HG03469 (cell line): ENCODE data around the gene TAS1R2.

Source experiments
- ATAC-seq: cut with Tn5 transposase; IDR thresholded peaks from one replicate; pipeline ENCODE4 v1.9.1; 2021; ENCODE audit warnings: mild to moderate bottlenecking, moderate library complexity, moderate number of reproducible peaks; ENCODE audit not compliant: unreplicated experiment

Gene TAS1R2

DNA sequence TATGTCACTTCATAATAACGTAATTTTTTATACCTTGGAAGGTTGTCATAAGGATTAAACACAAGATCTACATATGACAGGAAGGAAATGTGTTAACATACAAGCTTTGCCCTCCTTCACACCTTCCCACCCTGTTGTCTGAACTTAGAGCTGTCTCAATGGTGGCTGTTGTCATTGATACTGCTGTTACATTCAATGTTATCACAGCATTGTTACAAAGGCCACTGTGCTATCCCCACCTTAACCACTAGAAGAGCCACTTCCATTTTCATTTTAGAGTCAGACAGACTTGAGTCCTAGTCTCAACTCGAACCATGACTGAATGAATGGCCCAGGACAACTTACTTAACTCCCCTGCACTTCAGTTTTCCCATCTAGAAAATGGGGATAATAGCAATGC lies 31.2 kb downstream of the TAS1R2 start:
- ATAC-seq = no peak

- ATAC-seq = no peak
These were observed 36.0 kb downstream of the TAS1R2 start for GRCh38 chr1:18823438-18823837.

DNA sequence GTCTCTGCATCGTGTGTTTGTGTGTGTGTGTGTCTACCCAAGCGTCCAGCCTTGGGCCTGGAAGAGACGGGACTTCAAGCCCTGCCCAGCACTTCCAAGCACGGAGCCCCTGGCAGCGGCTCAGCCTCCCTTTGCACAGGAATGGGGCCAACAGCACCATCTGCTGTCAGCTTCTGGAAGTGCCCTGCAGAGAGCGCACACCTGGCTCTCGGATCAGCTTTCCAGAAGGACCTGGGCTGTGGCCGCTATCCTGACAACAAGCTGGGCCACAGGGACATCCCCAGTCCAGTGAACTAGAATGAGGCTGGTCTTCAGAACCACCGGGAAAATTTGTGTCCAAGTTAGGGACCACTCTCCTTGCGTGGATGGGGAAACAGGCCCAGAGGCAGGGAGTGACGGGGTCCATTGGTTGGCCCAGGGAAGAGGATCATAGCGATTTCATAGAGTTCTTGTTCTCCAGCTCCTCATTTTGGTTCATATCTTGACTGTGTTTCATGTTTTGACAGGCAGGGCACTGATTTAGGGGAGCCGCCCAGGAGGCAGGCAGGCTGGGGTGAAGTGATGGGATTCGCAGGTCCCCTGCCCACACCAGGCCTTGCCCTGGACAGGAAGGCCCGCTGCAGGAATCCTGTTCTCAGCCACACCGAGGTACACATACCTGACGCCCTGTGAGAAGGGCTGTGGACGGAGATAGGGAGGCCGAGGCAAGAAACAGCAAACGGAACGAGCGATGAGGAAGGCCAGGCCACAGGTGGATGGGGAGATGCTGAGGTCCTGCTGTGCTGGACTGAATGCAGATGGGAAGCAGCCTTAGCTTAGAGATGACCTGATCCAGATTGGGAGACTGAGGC lies 38.4 kb downstream of the TAS1R2 start:
- ATAC-seq = no peak

DNA sequence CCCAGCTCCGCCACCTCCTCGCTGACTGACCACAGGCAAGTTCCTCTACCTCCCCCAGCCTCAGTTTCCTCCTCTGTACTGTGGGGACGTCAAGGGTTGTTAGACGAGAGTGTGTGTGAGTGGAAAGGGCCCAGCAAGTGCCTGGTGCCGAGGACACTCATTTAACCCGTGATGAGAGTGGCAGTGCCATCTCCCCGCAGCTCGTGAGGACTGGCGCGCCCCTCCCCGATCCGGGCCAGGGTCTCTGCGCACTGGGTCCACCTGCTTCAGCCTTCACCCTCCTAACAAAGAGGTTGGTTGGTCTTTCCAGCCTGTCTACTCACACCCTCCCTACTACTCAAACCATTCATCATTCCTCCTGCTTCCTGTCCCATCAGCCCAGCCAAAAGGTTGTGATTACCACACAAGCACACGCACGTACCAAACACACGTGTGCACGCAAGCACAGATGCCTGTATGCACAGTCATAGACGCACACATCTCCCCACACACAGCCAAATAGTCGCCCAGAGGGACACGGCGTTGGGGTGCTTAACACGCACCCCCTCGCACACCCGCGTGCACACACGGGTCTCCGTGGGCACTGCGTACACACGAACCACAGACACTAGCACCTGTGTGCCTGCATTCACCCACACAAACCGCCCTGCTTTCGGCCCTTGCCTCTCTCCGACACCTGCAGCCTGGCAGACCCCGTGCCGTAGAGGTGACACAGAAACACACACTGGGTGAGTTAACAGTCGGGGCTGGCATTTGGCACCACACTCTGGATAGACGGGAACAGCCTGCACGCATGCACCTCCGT lies 39.3 kb downstream of the TAS1R2 start:
- ATAC-seq = no peak

DNA sequence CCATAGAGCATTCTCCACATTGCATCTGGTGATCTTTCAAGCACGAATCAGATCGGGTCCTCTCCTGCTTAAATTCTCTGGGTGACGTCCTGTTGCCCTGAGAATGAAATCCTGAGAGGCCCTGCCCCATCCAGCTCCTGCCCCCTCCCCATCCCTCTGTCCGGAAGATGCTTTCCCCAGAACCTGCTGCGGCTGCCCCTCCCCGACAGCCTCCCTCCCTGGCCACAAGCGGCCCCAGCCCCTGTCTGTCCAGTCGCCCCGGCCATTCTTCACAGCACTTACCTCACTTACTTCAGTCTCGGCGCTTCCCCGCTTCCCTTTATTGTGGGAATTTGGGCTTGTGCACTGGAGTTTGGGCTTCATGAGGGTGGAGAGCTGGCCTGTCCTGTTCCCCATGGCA lies 40.3 kb downstream of the TAS1R2 start:
- ATAC-seq = no peak

GRCh38 chr1:18817795-18818435 lies 41.5 kb downstream of the TAS1R2 start:
- no peak for ATAC-seq

GRCh38 chr1:18817316-18817715 lies 42.1 kb downstream of the TAS1R2 start:
- no peak for ATAC-seq

- no peak for ATAC-seq
These were observed 42.7 kb downstream of the TAS1R2 start for GRCh38 chr1:18816808-18817207.

DNA sequence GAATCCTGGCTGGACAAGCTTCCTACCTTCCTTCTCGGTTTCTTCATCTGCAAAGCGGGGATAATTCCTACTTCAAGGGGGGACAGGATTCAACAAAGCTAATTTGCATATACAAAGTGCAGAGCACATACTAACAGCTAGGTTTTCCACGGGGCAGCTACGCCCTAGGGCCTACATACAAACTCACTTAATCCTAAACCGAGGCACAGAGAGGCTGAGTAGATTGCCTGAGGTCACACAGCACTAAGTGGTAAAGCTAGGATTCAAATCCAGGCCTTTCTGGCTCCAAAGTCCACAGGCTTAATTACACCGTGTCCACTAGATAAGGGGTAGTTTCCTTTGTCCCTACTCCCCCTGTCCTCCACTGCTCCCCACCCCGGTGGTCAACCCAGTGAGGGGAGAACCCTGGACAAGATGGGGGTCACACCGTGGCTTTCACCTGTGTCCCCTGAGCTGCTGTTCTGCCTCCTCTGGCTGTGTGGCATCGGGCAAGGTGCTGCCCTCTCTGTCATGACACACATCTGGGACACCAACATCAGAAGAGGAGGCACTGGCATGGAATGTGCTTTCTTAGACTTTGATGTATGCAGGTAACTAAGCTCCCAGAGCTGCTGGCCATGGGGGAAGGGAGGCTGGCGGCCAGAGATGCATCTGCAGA lies 44.5 kb downstream of the TAS1R2 start:
- ATAC-seq = no peak

- ATAC-seq = no peak
These were observed 45.0 kb downstream of the TAS1R2 start for GRCh38 chr1:18814425-18814824.

DNA sequence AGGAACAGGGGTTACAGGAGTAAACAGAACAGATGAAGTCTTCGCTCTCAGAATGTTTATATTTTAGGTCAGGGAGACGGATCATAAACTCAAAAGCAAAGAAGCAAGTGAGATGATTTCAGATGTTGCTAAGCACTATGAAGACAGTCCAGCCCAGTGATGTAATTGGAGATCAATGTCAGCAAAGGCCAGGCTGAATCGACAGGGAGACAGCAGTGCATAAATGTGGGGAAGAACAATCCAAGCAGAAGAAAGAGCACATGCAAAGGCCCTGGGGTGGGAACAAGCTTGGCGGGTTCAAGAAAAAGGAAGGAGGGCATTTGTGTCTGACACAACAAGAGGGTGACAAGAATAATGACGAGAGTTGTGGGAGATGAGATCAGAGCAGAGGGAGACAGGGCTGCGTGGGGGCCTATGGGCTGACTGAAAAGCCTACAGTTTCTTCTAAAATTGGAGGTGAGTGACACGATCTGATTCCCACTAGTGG lies 47.0 kb downstream of the TAS1R2 start:
- ATAC-seq = no peak

DNA sequence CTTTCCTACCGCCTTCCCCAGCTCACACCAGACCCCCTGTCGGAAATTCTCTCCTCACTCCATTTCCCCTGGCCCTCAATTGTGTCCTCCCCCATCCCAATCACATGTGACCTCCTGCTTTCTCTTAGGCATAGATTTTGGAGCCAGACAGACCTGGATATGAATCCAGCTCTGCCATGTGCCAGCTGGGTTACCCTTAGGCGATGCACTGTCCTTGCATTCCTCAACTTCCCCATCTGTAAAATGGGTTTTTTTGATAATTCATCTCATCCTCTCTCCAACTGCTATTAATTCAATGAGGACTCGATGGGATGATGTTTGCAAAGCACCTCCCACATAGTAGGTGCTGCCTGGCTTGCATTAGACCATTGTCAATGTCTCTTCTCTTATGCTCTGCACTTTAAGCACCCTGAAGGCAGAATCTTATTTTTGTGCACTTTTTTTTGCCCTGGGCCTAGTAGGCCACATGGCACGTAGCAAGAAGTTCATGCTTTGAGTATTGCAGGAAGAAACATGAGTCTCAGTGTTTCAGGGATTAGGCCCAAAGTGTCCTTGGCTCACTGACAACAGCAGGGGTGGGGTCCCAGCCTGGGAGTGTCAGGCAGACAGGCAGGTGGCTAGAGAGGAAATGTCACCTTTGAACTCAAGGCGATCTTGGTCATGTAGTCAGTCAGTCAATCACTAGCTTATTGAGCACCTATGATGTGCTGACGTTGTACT lies 47.6 kb downstream of the TAS1R2 start:
- no peak for ATAC-seq

GRCh38 chr1:18809953-18810899 lies 49.2 kb downstream of the TAS1R2 start:
- ATAC-seq = no peak

DNA sequence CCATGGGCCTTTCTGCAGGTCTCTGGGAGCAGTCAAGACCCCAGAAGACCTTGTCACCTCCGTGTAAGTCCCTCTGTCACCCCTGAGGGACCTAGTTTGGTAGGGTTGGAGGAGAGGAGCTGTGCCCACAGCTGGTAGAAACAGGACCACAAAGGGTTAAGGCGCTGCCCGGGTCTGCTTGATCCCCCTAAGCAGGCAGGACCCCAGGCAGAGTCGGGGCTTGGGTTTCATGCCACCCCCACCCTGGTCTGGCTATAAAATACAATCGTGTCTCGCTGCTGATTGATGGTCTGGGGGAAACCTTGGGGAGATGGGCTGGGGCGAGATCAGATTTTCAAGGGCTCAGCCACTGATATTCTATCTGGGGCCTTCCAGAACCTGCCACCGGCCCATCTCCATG lies 50.9 kb downstream of the TAS1R2 start:
- no peak for ATAC-seq

DNA sequence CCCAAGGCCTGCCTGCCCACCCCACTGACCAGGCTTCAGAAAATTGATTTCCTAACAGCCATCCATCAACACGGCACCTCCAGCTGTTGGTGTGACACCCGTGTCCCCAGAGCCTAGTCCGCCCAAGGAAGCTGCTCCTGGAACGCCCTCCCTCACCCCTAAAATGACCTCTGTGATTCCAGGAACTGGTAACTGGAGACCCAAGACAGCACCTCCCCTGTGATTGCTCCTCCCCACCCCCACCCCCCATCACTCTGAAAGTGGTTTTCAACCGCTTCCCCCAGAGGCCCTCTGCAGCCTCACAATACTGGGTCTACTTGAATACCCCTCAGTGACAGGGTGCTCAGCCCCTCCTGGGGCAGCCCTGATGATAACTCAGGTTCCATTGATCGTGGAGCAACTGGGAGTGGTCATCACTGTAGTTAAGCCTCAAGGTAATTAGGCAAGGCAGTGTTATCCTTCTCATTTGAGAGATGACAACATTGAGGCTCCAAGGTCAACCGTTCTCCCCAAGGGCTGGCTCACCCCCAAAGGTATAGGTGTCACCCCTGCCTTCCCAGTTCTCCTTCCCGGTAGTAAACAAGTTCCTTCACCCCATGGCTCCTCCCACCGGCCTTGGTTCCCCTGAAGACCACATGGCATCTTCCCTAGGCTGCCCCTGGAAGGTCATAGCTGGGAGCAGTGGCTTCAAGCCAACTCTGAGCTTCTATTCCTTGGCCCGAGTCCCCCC lies 52.0 kb downstream of the TAS1R2 start:
- no peak for ATAC-seq

GRCh38 chr1:18805925-18806849 lies 53.3 kb downstream of the TAS1R2 start:
- no peak for ATAC-seq

- no peak for ATAC-seq
These were observed 54.1 kb downstream of the TAS1R2 start for GRCh38 chr1:18805150-18805879.
